HepG2 (cell line): ENCODE data around the gene MRPS14. TPM values are rescaled to one million over a fixed set of nuclear protein-coding genes. Genes with fewer than 3 reads are reported as not detected.

Experiments used
- ATAC-seq: fragments of 200-7000 bp; cut with Tn5 transposase; 3 replicates; pipeline ENCODE4 v1.9.1; 2020; ENCODE audit warnings: mild to moderate bottlenecking, moderate library complexity
- BruUV-seq: library from RNA; stranded (reverse); fragments of 400-500 nt; replicated peaks from 2 replicates; lab custom pipeline; 2021; lab: Mats Ljungman, UMichigan
- CTCF ChIA-PET: fragments of 300-600 bp; formaldehyde crosslinking; extraction: SDS; loops from one replicate; lab custom pipeline; 2021; ENCODE audit warnings: low total read pairs, inconsistent platforms, low intra/inter-chr PET ratio; lab: Yijun Ruan, JAX
- POLR2A ChIA-PET: fragments of 350-600 bp; sonication (Branson Sonifier 250); formaldehyde crosslinking; loops from one replicate; lab custom pipeline; 2020; ENCODE audit warnings: antibody characterized with exemption, inconsistent platforms; lab: Yijun Ruan, JAX
- DNase-seq: peaks from one replicate; pipeline ENCODE4 v3.0.0-alpha.2; 2015; ENCODE audit warnings: low spot score
- FAIRE-seq: peaks from 3 replicates; lab custom pipeline; 2011; peaks lifted over from hg19 to GRCh38; lab: Jason Lieb, UNC
- H2AFZ ChIP-seq: one replicate; pipeline ENCODE4 v1.6.1; 2011; ENCODE audit warnings: low read length, inconsistent platforms
- H3K27ac ChIP-seq: fragments of 300-600 bp; 3 replicates; pipeline ENCODE4 v1.8.0; 2011; ENCODE audit warnings: mixed run types, mild to moderate bottlenecking, mixed read lengths, low read length, inconsistent platforms; ENCODE audit not compliant: insufficient read depth; ENCODE audit errors: extremely low read length
- H3K27me3 ChIP-seq, 2 experiments: fragments of 200-600 bp in 1 of 2; 2 replicates in 1 of 2; 3 replicates in 1 of 2; pipeline versions ENCODE4 v1.6.0 to v1.8.0; 2011; ENCODE audit warnings: low read length in 2 of 2, mild to moderate bottlenecking in 2 of 2, moderate library complexity in 2 of 2, inconsistent platforms in 1 of 2; ENCODE audit not compliant: insufficient read depth in 2 of 2, control insufficient read depth in 1 of 2
- H3K36me3 ChIP-seq, 2 experiments: fragments of 200-600 bp in 1 of 2; replicated peaks in 1 of 2; 2 replicates in 1 of 2; 3 replicates in 1 of 2; pipeline versions ENCODE4 v1.5.1 to v1.8.0; 2011; ENCODE audit warnings: low read length in 2 of 2, inconsistent platforms in 1 of 2; ENCODE audit not compliant: insufficient read depth in 2 of 2, control insufficient read depth in 1 of 2
- H3K4me1 ChIP-seq: 2 replicates; pipeline ENCODE4 v1.5.1; 2012; ENCODE audit warnings: low read length, inconsistent platforms; ENCODE audit not compliant: insufficient read depth
- H3K4me2 ChIP-seq: 2 replicates; pipeline ENCODE4 v1.6.0; 2011; ENCODE audit warnings: low read depth, low read length, inconsistent platforms
- H3K4me3 ChIP-seq, 3 experiments: fragments of 200-600 bp in 1 of 3; sonication (generic), shearing (Covaris generic) in 1 of 3; replicated peaks in 1 of 3; 2 replicates each; pipeline ENCODE4 v1.5.1; 2011 to 2016; ENCODE audit warnings: low read length in 3 of 3, inconsistent platforms in 2 of 3, low read depth in 2 of 3, mild to moderate bottlenecking in 2 of 3, control low read depth in 1 of 3, mixed read lengths in 1 of 3; ENCODE audit not compliant: insufficient read depth in 1 of 3
- H3K79me2 ChIP-seq: one replicate; pipeline ENCODE4 v1.6.1; 2011; ENCODE audit warnings: low read length, inconsistent platforms; ENCODE audit not compliant: insufficient read depth
- H3K9ac ChIP-seq: 2 replicates; pipeline ENCODE4 v1.6.0; 2011; ENCODE audit warnings: mild to moderate bottlenecking, low read depth, low read length, inconsistent platforms; ENCODE audit not compliant: insufficient read depth
- H3K9me3 ChIP-seq: 2 replicates; pipeline ENCODE4 v1.5.1; 2012; ENCODE audit warnings: mild to moderate bottlenecking, low read length
- H4K20me1 ChIP-seq: 2 replicates; pipeline ENCODE4 v1.6.0; 2011; ENCODE audit warnings: inconsistent platforms, mild to moderate bottlenecking, low read length, moderate library complexity; ENCODE audit not compliant: insufficient read depth
- ATM ChIP-seq: fragments of 450-650 bp; IDR thresholded peaks from 2 replicates; pipeline ENCODE4 v1.7.1; 2017; ENCODE audit warnings: mild to moderate bottlenecking, borderline replicate concordance
- ATRX ChIP-seq: sonication (generic); formaldehyde crosslinking; IDR thresholded peaks from 2 replicates; pipeline ENCODE4 v1.4.0; 2020; ENCODE audit warnings: missing genetic modification reagents, borderline replicate concordance
- CAMTA2 ChIP-seq: sonication (generic); formaldehyde crosslinking; IDR thresholded peaks from 2 replicates; pipeline ENCODE4 v1.4.0; 2020; ENCODE audit warnings: mild to moderate bottlenecking, missing genetic modification reagents, borderline replicate concordance
- IKZF1 ChIP-seq: fragments of 450-650 bp; IDR thresholded peaks from 2 replicates; pipeline ENCODE4 v1.7.1; 2016
- MXI1 ChIP-seq: IDR thresholded peaks from 3 replicates; pipeline ENCODE4 v1.6.1; 2012; ENCODE audit warnings: low read depth, low read length, inconsistent platforms, borderline replicate concordance
- NFIC ChIP-seq: IDR thresholded peaks from 2 replicates; pipeline ENCODE4 v1.6.1; 2012; ENCODE audit warnings: mild to moderate bottlenecking, low read length, inconsistent platforms
- NONO ChIP-seq, 2 experiments: fragments of 450-650 bp in 1 of 2; sonication (generic) in 1 of 2; formaldehyde crosslinking in 1 of 2; IDR thresholded peaks in 1 of 2; conservative IDR thresholded peaks in 1 of 2; 2 replicates each; pipeline versions ENCODE4 v1.6.1 to v1.8.0; 2017 to 2022; ENCODE audit warnings: mild to moderate bottlenecking in 1 of 2, missing genetic modification reagents in 1 of 2, moderate library complexity in 1 of 2
- PCBP2 ChIP-seq: fragments of 200-400 bp; formaldehyde crosslinking; optimal IDR thresholded peaks from 2 replicates; pipeline ENCODE3; 2018; ENCODE audit warnings: low read length, low read depth; ENCODE audit not compliant: poor library complexity, severe bottlenecking
- RFX1 ChIP-seq: fragments of 450-650 bp; IDR thresholded peaks from 2 replicates; pipeline ENCODE4 v1.6.1; 2017
- SNAPC4 ChIP-seq: sonication (generic); formaldehyde crosslinking; IDR thresholded peaks from 2 replicates; pipeline ENCODE4 v1.4.0; 2020; ENCODE audit warnings: mild to moderate bottlenecking, missing genetic modification reagents
- TOE1 ChIP-seq: sonication (generic); formaldehyde crosslinking; IDR thresholded peaks from 2 replicates; pipeline ENCODE4 v1.4.0; 2020; ENCODE audit warnings: mild to moderate bottlenecking, missing genetic modification reagents
- TOPORS ChIP-seq: sonication (generic); formaldehyde crosslinking; IDR thresholded peaks from 2 replicates; pipeline ENCODE4 v1.8.0; 2023; ENCODE audit warnings: mild to moderate bottlenecking, missing genetic modification reagents
- XRCC5 ChIP-seq: fragments of 200-400 bp; formaldehyde crosslinking; optimal IDR thresholded peaks from 2 replicates; pipeline ENCODE3; 2017; ENCODE audit warnings: mild to moderate bottlenecking, low read length
- ZBTB34 ChIP-seq: sonication (generic); formaldehyde crosslinking; IDR thresholded peaks from 2 replicates; pipeline ENCODE4 v1.8.0; 2022; ENCODE audit warnings: mild to moderate bottlenecking, missing genetic modification reagents
- ZNF253 ChIP-seq: sonication (generic); formaldehyde crosslinking; IDR thresholded peaks from 2 replicates; pipeline ENCODE4 v1.8.0; 2022; ENCODE audit warnings: mild to moderate bottlenecking, missing genetic modification reagents, borderline replicate concordance
- ZNF292 ChIP-seq: sonication (generic); formaldehyde crosslinking; IDR thresholded peaks from 2 replicates; pipeline ENCODE4 v1.8.1; 2022; ENCODE audit warnings: mild to moderate bottlenecking, low read depth, missing genetic modification reagents, borderline replicate concordance
- ZNF850 ChIP-seq: sonication (generic); formaldehyde crosslinking; conservative IDR thresholded peaks from 2 replicates; pipeline ENCODE4 v1.9.0; 2021; ENCODE audit warnings: mild to moderate bottlenecking, missing genetic modification reagents
- WGBS: methylation state at CpG from one replicate; pipeline ENCODE4 v1.1.6; 2017; ENCODE audit warnings: low lambda C conversion rate; 5-methylcytosine and 5-hydroxymethylcytosine counted together
- in situ Hi-C: cut with HindIII; loops from 2 replicates; pipeline ENCODE4 v1.10.0; 2017; ENCODE audit warnings: low pct_unique_long_range_greater_than_20kb; ENCODE audit not compliant: extremely low pct_ligation_motif_present
- intact Hi-C: fragments of 100-400 bp; cut with micrococcal nuclease; formaldehyde crosslinking; loops from one replicate; pipeline ENCODE4 v1.10.0; 2022; ENCODE audit not compliant: unreplicated experiment
- polyA plus RNA-seq, 8 experiments: library from polyadenylated mRNA; depleted of rRNA in 3 of 8; stranded (reverse) in 7 of 8; unstranded in 1 of 8; fragments of >200 nt; fragmentation: Illumina TruSeq in 4 of 8; extraction: Trizol in 4 of 8; gene quantifications; 2 replicates each; pipeline versions ENCODE4 v1.2.1 to v1.2.3, GENCODE V29; 2011 to 2016; ENCODE audit warnings: low read depth in 4 of 8, missing spikeins in 1 of 8, mixed read lengths in 1 of 8; ENCODE audit not compliant: insufficient read depth in 1 of 8
- total RNA-seq, 5 experiments: library from RNA; depleted of rRNA; stranded (reverse); fragments of >200 nt; fragmentation: Illumina TruSeq; extraction: Trizol; gene quantifications; 2 replicates each; pipeline ENCODE4 v1.2.3, GENCODE V29; 2016; ENCODE audit warnings: low read depth in 1 of 5

Gene MRPS14
- total and polyA plus RNA-seq, 2 of the 13 experiments (the other 11 are each of a cell fraction or from before 2014, with no cell fraction given): 36.6 to 43.2 TPM

- intact Hi-C loops: loop anchor here (5.0 kb wide), 3 partner anchors 47 to 732 kb away; no protein-coding TSS in a partner anchor
- ATAC-seq (peak; percentile 89), FAIRE-seq (peak; percentile 82), DNase-seq (peak; percentile 97)
- Histone ChIP-seq H3K36me3 (peaks cover 0 to under 1% of the 10 kb centered on the region in 2 experiments; a peak in 2 of 5 replicates), H4K20me1 (peaks cover 4% of the 10 kb centered on the region; the same call in 1 of the 2 replicates), H3K9me3 (no peaks in the 10 kb centered on the region), H3K4me3 (peak overlapping the region; percentile 68 to 92 (median 79)), H3K4me2 (peak overlapping the region; percentile 80), H3K27me3 (no peaks in the 10 kb centered on the region; a peak in 1 of 5 replicates), H3K4me1 (peaks cover 69% of the 10 kb centered on the region), H3K79me2 (peaks cover 43% of the 10 kb centered on the region), H2AFZ (peak overlapping the region; percentile 56), H3K27ac (peak overlapping the region; percentile 98), H3K9ac (peak overlapping the region; percentile 98)
- ChIA-PET POLR2A (interaction anchor here (0.6 to 3.8 kb wide), 29 partner anchors 8 to 1524 kb away, joined by 3 to 124 read pairs (median 4); partner anchors contain the start of genes COP1, KLHL20, MRPS14 and ZBTB37), CTCF (interaction anchor here (2.3 kb wide), 1 partner anchor 229 kb away, joined by 26 read pairs; no protein-coding TSS in a partner anchor)
- in situ Hi-C loops: loop anchor here (5.0 to 25.0 kb wide), 2 partner anchors 227 to 737 kb away; no protein-coding TSS in a partner anchor
- WGBS: 1% methylated on average over 34 of the region's 58 CpGs
- TSS peak; percentile 80 for BruUV-seq
- TF ChIP-seq IKZF1 (no peak), ZNF253 (CRISPR knock-in tag) (no peak), ZNF292 (CRISPR knock-in tag) (no peak; the same call in 1 of the 2 replicates), CAMTA2 (CRISPR knock-in tag) (no peak; the same call in 1 of the 2 replicates), XRCC5 (no peak), ATRX (CRISPR knock-in tag) (no peak), NONO (IDR thresholded peaks at IDR 0.05) (no peak), NONO (CRISPR knock-in tag; conservative IDR thresholded peaks at IDR 0.05) (peak; percentile 88), MXI1 (peak; percentile 87), TOPORS (CRISPR knock-in tag) (no peak; the same call in 1 of the 2 replicates), RFX1 (peak; percentile 90), TOE1 (no peak; the same call in 1 of the 2 replicates), SNAPC4 (CRISPR knock-in tag) (peak; percentile 74; the same call in 1 of the 2 replicates), ZNF850 (CRISPR knock-in tag) (no peak), PCBP2 (no peak), NFIC (0 out of 2 replicates have a peak, but pooled peaks have one; percentile 12), ZBTB34 (0 out of 2 replicates have a peak, but pooled peaks have one; percentile 43), ATM (no peak)
These were observed 23.8 kb downstream of the MRPS14 start for GRCh38 chr1:174999216-174999935.
